ENCODE results near the gene CELF6.

DNA sequence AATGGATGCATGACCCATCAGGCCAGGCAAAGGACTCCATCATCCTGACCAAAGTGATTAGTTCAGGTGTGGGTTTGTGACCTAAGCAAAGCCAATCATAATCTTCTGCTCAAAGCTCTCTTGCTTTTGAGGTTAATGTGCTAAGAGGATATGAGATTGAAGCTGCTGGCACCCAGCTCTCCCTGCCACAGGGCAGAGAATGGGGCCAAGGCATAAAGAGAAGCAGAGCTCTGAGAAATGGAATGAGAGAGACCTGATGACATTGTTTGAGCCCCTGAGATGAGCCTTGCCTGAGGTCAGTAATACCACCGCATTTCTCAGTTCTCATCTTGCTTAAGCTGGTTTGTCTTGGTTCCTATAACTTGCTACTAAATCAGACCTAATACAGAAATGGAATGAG lies 41.2 kb downstream of the CELF6 start:
- TF ChIP-seq, protein P1, sequence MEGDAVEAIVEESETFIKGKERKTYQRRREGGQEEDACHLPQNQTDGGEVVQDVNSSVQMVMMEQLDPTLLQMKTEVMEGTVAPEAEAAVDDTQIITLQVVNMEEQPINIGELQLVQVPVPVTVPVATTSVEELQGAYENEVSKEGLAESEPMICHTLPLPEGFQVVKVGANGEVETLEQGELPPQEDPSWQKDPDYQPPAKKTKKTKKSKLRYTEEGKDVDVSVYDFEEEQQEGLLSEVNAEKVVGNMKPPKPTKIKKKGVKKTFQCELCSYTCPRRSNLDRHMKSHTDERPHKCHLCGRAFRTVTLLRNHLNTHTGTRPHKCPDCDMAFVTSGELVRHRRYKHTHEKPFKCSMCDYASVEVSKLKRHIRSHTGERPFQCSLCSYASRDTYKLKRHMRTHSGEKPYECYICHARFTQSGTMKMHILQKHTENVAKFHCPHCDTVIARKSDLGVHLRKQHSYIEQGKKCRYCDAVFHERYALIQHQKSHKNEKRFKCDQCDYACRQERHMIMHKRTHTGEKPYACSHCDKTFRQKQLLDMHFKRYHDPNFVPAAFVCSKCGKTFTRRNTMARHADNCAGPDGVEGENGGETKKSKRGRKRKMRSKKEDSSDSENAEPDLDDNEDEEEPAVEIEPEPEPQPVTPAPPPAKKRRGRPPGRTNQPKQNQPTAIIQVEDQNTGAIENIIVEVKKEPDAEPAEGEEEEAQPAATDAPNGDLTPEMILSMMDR (conservative IDR thresholded peaks at IDR 0.05), result no peak
- no peak for TF ChIP-seq EZH2 (IDR thresholded peaks at IDR 0.05; ENCODE audit: low read depth)

All from PC-9 (cell line).